Left renal cortex interstitium (tissue), 4 donors: ENCODE results near the gene NARS2. TPM values are rescaled to one million over a fixed set of nuclear protein-coding genes. Genes with fewer than 3 reads are reported as not detected.
"Not testable (repeated sequence)": the region's sequence is repeated elsewhere in the genome, so short reads cannot be mapped to it uniquely, and the experiment has no call there.

Experiments used
- DNase-seq, 4 donors: peaks; one replicate each; pipeline ENCODE4 v3.0.0-alpha.2; 2013; ENCODE audit warnings: low read depth in 4 of 4, low spot score in 2 of 4, missing footprints in 1 of 4
- polyA plus RNA-seq, 4 donors: library from polyadenylated mRNA; unstranded; fragments of 120-200 nt; gene quantifications; one replicate each; pipeline ENCODE4 v1.2.1, GENCODE V29; 2013; ENCODE audit not compliant: insufficient read length in 4 of 4

NARS2 gene
- polyA plus RNA-seq, 4 donors = 32.9 to 53.2 (median 38.3) TPM

DNA sequence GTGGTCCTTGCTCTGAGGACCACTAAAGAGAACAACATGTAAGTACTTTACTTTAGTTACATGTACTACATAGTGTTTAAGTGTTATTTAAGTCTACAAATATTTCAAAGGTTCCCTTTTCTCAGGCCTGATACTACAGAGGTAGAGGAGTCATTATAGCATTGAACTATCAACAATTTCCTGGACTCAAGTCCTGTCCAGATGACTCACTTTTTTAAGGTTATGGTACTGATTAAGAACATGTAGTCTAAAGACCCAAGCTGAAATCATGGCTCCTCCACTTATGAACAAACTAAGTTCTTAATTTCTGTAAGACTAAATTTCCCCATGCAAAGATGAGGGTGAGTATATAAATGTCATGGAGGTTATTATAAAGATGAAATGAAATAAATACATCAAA lies 74.7 kb downstream of the NARS2 start:
- no peak for DNase-seq

DNA sequence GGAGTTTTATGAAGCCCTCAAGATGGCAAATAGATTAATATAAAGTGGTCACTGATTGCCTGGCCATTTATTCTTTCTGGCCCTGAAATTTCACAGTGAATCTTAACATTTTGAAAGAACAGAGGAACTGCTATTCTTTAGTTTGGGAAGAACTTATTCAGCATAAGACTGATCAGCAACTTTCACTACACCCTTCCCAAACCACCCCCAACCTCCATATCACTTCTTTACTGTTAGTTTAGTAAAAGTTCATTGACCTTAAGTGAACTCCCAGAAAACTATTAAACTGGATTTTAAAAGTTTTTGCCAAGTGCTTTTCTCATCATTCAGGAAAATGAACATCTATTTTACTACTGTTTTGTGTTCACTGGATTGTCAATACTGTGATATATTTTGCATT lies 77.4 kb downstream of the NARS2 start:
- DNase-seq = no peak

DNA sequence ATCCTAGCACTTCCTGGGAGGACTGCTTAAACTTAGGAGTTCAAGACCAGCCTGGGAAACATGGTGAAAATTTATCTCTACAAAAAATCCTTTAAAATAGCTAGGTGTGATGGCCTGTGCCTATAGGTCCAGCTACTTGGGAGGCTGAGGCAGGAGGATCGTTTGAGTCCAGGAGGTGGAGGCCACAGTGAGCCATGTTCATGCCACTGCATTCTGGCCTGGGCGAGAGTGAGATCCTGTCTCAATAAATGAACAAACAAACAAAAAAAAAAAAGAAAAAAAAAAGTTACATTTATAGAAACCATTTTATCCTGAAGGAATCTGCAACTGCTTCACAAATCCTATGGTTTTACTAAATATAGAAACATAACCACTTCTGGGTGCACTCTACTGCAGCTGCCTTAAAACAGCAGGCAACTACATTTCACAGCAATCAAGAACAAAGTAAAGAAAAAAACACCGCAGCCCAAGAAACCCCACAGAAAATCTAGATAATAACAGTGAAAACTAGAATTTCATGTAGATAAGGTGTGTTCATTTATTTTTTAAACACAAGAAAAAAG lies 81.2 kb downstream of the NARS2 start:
- no peak for DNase-seq

DNA sequence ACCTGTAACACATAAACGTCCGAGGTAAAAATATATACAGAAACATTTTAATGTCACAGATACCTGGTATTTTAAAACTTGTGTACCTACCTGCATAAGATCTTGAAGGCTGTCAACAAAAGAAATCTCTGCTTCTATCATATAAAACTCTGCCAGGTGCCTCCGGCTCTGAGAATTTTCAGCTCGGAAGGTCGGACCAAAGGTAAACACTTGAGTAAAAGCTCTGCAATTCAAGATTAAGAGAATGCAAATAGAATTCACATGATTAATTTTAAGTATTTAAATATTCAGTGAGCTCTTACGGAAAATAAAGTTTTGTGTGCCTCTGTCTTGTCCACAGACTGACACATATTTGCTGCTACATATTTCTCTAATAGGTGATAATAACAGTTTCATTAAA lies 81.7 kb downstream of the NARS2 start:
- DNase-seq = no peak

DNA sequence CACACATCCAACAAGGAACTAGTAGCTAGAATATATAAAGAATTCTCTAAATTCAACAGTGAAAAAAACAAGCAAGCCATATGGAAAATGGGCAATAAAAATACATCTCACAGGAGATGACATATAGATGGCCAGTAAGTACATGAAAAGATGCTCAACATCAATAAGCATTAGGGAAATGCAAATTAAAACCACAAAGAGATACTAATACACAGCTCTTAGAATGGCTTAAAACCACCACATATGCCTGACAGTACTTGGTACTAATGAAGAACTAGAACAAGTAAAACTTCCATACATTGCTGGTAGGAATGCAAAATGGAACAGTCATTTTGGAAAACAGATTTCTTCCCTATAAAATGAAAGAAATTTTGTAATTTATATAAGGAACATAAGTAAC lies 85.5 kb downstream of the NARS2 start:
- no peak for DNase-seq

DNA sequence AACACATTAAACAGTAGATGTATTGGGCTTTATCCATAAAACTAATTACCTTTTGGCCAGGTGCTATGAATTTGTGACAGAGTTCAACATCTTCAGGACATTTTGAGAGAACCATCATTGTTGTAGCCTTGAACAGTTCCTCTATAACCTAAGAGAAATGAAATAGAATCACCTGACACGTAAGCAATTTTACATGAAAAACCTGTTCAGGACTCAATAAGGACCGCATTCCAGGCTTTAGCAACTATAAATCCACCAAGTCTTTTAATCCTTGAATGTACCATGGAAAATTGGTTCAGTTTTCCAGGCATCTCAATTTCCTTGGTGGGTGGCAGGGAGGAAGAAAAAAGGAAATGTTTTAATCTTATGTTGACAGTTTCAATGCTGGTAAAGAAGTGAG lies 96.1 kb downstream of the NARS2 start:
- no peak for DNase-seq

DNA sequence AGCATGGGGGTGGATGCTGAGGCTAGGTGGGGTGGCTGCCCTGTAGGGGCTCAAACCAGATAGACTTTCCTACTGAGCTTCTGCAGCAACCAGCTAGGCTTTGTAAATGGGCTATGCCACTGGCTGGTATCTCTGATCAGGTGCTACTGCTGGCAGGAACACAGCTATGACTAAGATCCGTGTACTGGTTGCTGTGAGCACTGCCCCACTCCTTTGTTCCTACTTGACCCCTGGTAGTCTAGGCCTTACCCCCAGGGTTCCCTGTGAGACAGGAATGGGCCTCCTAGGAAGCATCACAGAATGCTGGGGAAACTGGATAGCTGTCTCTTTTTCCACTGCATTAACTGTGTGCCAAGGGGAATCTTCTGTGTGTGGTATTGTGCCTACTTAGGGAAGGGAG lies 98.6 kb downstream of the NARS2 start:
- no peak for DNase-seq

DNA sequence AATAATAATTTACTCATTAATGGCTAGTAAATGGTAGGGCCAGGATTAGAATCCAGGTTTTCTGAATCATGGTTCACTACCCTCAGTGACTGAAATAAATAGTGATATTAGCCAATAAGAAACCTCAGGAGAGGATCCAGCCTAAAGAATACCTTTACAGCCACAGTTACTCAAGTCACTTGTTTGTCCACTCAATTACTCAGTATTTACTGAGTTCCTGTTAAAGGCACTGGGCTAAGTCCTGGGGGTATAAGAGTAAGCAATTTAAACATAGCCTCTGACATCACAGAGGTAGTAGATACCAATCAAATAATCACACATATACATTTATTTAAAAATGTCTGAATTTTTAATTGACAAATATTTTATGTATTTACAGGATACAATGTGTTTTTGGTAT lies 100.2 kb downstream of the NARS2 start:
- DNase-seq = no peak

DNA sequence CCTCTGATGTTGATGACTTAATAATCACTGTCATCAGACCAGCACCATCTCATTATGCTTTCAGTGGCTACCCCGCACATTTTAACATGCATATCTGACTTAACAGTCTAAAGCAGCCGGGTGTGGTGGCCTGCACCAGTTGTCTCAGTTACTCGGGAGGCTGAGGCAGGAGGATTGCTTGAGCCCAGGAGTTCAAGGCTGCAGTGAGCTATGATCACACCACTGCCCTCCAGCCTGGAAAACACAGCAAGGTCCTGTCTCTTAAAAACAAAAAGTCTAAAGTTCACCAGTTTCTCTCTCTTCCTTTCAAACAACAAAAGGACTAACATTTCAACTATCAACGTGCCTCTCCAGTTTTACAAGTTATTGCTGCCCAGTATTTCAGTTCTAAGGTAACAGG lies 101.8 kb downstream of the NARS2 start:
- DNase-seq = no peak

DNA sequence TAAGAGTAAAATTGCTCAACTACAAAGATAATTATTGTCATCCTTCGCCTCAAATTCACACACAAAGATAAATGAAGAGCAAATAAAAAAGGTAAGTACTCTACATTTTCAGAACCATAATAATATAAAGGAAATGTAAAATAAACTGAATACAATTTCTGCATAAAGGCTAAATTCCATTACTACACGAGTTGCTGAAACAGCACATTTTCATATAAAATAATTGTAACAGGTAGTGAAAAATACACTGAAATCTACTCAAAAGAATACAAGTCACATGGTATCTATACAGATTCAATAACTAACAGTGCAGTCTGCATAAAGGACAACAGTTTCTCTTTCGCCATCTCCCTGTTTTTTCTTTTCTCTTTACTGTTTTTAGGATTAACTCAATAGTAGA lies 102.3 kb downstream of the NARS2 start:
- no peak for DNase-seq

DNA sequence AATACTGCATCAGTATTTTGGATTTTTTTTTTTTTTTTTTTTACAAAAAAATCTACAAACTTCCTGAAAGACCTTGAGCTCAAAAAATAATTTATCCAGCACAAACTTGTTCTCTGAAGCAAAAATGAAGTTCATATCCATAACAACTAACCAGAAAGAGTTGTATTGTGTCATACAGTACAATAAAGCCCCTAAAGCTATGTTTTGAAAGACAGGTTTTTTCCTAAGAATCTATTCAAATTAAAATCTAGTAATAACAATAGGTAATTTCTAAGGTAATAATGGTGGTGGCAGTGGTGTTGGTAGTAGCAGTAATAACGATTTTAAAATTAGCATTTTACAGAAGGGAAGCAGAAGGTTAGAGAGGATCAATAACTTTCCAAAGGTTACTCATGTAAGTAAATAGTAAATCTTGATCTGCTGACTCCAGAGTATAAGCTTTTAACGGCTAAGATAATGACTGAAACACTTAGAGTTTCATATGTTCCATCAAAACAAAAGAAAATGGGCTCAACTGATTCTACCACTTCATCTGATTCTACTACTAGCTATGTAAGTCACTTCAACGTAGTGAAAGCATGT lies 103.7 kb downstream of the NARS2 start:
- DNase-seq = no peak

DNA sequence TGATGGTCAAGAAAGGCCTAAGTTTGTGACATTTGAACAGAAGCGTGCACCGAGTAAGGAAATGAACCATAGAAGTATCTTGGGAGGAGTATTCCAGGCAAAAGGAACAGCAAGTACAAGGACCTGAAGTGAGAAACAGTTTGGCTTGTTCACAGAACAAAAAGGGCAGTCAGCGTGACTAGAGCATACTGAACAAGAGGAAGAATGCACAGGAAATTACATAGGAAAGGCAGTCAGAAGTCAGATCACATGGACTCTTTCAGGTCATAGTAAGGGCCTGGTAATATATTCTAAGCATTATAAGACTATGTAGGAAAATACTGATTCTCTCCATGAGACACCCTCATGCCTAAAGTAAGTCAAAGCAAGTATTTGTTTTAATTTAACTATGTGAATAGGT lies 104.8 kb downstream of the NARS2 start:
- no peak for DNase-seq

DNA sequence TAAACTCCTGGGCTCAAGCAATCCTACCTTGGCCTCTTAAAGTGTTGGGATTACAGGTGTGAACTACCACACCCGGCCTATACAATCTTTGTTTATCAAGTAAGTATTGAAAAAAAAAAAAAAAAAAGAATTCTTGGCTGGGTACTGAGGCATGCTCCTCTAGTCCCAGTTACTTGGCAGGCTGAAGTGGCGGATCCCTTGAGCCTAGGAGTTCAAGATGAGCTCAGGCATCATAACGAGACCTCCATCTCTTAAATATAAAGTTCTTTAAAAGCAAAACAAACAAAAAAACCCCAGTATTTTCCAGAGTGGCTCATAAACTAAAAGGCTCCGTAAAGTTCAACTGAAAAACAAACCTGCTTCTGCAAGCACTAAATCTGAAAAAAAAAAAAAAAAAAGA lies 106.7 kb downstream of the NARS2 start:
- no peak for DNase-seq

DNA sequence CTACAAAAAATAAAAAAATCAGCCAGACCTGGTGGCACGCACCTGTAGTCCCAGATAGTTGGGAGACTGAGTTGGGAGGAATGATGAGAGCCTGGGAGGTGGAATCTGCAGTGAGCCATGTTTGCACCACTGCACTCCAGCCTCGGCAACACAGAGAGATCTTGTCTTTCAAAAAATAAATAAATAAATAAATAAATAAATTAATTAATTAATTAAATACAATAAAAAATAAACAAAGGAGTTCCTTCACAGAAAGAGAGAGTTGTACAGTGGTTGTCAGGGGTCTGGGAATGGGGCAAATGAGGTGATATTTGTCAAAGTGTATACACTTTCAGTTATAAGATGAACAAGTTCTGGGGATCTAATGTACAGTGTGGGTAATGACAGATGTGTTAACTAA lies 107.3 kb downstream of the NARS2 start:
- DNase-seq = no peak

DNA sequence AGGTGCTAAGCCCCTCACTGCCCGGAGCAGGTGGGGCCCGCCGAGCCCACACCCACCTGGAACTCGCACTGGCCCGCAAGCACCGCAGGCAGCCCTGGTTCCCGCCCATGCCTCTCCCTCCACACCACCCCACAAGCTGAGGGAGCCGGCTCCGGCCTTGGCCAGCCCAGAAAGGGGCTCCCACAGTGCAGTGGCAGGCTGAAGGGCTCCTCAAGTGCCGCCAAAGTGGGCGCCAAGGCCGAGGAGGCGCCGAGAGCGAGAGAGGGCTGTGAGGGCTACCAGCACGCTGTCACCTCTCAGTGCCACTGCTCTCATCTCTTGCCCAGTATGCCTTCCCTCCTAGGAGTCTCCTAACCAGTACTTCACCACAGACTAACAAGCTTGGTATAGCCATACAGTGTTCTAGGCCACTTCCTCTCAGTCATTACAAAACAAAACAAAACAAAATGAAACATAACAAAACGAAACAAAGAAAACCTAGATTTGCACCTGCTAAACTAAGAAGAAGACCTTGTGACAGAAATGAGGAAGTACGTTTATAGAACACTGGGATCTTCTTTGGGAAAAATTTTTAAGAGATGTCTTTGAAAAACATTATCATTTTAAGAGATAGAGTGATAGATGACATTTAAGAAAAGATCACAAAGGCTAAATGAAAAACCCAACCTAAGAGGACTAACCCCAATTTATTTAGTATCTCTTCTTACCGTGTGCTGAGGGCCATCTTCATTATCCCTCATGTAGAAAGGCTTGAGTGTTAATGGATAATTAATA lies 109.3 kb downstream of the NARS2 start:
- DNase-seq = no peak

DNA sequence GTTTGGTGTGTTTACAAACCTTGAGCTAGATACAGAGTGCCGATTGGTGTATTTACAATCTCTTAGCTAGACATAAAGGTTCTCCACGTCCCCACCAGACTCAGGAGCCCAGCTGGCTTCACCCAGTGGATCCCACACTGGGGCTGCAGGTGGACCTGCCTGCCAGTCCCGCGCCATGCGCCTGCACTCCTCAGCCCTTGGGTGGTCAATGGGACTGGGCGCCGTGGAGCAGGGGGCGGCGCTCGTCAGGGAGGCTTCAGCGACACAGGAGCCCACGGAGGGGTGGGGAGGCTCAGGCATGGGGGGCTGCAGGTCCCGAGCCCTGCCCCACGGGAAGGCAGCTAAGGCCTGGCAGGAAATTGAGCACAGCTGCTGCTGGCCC lies 109.9 kb downstream of the NARS2 start:
- DNase-seq = not testable (repeated sequence)

DNA sequence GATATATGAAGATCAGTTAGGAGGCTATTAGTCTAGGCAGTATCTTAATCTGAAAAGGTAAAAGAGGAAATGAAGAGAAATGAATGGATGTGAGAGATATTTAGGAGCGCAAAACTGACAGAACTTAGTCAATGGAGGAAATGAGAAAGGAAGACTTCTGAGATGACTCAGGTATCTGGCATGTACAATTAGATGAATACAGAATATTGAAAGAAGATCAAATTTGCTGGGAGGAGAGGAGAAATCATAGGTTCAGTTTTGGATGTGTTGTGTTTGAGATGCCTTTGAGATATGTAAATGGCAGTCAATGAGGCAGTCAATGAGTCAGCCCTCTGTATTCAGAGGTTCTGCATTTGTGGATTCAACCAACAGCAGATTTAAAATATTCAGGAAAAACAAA lies 114.2 kb downstream of the NARS2 start:
- DNase-seq = no peak

DNA sequence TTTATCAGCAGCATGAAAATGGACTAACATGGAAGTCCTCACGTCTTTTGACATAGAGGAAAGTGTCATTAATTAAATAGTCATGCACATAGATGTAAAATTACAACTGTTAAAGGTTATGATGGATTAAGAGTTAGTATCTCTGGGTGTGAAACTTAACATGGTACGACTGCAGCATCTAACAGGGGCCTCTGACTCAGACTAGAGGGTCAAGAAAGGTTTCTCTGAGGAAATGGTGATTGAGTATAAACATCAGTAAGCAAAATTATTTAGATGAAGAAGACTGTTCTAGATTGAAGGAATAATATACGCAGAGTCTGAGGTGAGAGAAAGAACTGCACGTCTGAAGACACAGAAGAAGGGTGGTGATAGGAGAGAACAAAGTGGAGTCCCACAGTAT lies 114.9 kb downstream of the NARS2 start:
- DNase-seq = no peak

DNA sequence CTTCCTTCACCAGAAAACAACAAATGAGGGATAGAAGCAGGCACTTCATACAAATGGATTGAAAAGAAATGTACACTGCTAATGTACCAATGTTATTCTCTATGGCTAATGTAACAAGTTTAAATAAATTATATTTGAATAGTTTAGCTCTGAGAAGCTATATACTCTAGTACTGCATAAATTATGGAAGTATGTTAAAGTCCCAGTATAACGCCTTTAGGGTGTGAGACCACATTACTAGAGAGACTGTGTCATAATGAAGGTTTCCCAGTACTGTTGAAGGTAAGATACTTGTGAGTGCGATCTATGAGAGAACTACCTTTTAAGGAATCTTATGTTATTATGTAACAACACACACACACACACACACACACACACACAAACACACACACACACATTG lies 117.2 kb downstream of the NARS2 start:
- no peak for DNase-seq

DNA sequence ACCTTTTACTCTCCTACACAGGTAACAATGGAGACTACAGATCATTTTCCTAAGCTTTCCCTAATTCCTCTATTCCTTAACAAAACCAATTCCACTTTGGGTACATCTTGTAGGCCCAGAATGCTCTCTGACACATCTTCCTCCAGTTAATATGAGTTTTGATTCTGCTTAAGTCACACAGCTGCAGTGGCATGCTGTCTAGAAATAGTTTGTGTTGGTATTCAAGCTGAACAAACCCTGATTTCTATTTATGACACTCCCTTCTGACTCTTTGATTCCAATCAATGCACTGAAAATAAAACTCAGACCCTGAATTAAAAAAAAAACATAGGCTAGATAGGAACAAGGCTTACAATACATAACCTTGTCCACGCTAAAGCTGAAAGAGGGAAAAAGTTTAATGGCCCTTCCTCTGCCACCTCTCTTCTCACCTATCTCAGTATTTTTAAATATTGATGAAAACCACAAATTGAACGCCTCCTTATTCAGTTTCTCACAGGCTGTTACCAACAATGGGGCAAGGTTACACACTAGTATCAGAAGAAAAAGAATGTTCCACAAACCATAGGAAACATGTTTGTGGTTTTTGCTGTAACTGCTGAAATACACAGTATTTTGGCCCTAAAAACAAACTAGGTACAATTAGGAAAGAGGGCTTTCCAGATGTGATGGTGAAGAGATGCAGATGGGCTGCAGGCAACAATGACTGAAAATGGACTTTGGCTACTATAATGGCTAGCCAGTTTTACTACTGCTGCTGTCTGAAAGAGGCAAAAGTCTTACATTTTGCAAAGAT lies 121.3 kb downstream of the NARS2 start:
- no peak for DNase-seq

DNA sequence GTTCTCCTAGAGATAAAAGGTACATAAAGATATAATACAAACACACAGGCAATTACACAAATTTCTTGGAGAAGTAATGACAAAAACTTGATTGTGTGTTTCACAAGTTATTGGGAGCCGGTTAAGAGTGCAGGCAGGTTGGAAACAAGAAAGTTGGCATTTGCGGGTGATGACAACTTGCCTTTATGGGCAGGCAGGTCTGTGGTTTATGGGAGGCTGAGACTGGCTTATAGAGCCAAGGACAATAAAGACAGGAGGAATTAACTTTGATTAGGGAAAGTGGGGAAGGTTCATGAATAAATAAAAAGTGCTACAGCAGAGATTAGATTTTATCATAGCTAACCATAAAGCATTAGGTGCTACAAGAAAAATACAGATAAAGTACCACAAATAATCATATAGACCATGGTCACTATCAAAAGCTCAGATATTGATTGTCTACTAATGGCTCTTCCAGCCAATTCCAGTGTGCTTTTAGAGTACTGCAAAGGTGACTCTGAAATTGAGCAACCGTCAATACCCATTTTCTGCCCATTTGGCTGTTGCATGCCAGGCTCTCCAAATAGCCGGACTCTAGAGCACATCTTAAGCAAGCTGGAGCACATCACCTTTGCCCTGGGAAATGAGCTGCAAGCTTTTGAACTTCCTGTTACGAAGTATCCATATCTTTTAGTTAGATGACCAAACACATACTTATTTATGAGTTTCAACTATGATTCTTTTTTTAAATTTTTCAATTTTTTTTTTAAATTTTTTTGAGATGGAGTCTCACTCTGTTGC lies 123.1 kb downstream of the NARS2 start:
- no peak for DNase-seq
